BE2C (cell line): ENCODE data around the gene KIF16B.

ENCODE experiments used
- DNase-seq: peaks from one replicate; pipeline ENCODE4 v3.0.0-alpha.2; 2020
- H3K27me3 ChIP-seq: fragments of 250-450 bp; sonication (Bioruptor Pico); 2 replicates; pipeline ENCODE4 v1.5.1; 2020; ENCODE audit warnings: mild to moderate bottlenecking
- H3K36me3 ChIP-seq: fragments of 250-450 bp; sonication (Bioruptor Pico); 2 replicates; pipeline ENCODE4 v1.5.1; 2020; ENCODE audit warnings: mild to moderate bottlenecking
- H3K4me1 ChIP-seq: fragments of 250-450 bp; sonication (Bioruptor Pico); 2 replicates; pipeline ENCODE4 v1.5.1; 2020
- H3K4me3 ChIP-seq: 2 replicates; pipeline ENCODE4 v1.5.1; 2011; ENCODE audit warnings: low read depth, low read length
- H3K9me3 ChIP-seq: fragments of 250-450 bp; sonication (Bioruptor Pico); 2 replicates; pipeline ENCODE4 v1.5.1; 2020
- CTCF ChIP-seq: IDR thresholded peaks from 2 replicates; pipeline ENCODE4 v1.5.1; 2012; ENCODE audit warnings: mild to moderate bottlenecking, low read depth, low read length

Gene KIF16B

GRCh38 chr20:16433293-16433580 lies 140.0 kb downstream of the KIF16B start:
- Histone ChIP-seq H3K4me3 (no peak overlapping the region), H3K36me3 (no peaks in the 10 kb centered on the region), H3K4me1 (no peaks in the 10 kb centered on the region; the same call in 1 of the 2 replicates), H3K9me3 (no peaks in the 10 kb centered on the region), H3K27me3 (no peaks in the 10 kb centered on the region)
- TF ChIP-seq CTCF: no peak
- DNase-seq: no peak

GRCh38 chr20:16432466-16433292 lies 140.6 kb downstream of the KIF16B start:
- Histone ChIP-seq H3K36me3 (no peaks in the 10 kb centered on the region), H3K27me3 (no peaks in the 10 kb centered on the region), H3K9me3 (no peaks in the 10 kb centered on the region), H3K4me3 (no peak overlapping the region), H3K4me1 (no peaks in the 10 kb centered on the region; the same call in 1 of the 2 replicates)
- DNase-seq: no peak
- TF ChIP-seq CTCF: no peak

DNA sequence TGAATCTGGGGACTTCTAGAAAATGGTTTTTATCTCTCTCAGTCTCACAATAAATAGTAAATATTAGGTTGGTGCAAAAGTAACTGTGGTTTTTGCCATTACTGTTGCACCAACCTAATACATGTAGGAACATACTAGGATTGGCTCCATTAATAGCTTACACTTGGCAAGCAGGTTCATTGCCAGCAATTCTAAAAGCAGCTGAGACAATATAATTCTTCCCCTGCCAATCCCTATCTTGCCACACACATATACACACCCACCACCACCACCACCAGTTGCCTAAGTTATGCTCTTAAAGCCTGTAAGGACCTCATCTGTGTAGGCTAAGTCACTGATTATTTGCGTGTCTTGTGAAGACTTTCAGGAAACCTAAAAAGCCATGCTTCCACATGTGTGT lies 145.1 kb downstream of the KIF16B start:
- no peak for DNase-seq
- H3K36me3 ChIP-seq: no peaks in the 10 kb centered on the region
- no peaks in the 10 kb centered on the region for H3K4me1 ChIP-seq
- H3K4me3 ChIP-seq: no peak overlapping the region
- no peak for TF ChIP-seq CTCF
- H3K9me3 ChIP-seq: no peaks in the 10 kb centered on the region
- no peaks in the 10 kb centered on the region for H3K27me3 ChIP-seq

GRCh38 chr20:16427571-16427970 lies 145.7 kb downstream of the KIF16B start:
- H3K4me3 ChIP-seq: no peak overlapping the region
- H3K4me1 ChIP-seq: no peaks in the 10 kb centered on the region
- H3K27me3 ChIP-seq: no peaks in the 10 kb centered on the region
- DNase-seq: no peak
- H3K36me3 ChIP-seq: no peaks in the 10 kb centered on the region
- no peak for TF ChIP-seq CTCF
- no peaks in the 10 kb centered on the region for H3K9me3 ChIP-seq

DNA sequence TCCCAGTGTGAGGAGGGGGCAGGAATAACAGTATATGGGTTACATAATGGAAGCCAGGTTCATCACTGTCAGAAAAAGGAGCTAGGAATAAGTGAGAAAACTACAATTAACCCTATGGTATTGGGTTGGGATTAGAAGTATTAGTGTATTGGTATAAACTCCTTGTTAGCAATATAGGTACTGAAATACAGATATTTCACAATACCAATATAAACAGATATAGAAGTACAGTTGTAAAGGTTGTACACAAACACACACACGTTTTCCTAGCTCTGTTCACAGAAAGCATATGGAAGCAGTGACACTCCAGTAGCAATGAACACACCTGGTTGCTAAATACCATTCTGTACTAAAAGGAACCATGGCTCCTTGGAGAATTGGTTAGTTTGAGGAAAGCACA lies 148.5 kb downstream of the KIF16B start:
- TF ChIP-seq CTCF: no peak
- Histone ChIP-seq H3K36me3 (no peaks in the 10 kb centered on the region), H3K27me3 (no peaks in the 10 kb centered on the region), H3K9me3 (no peaks in the 10 kb centered on the region), H3K4me3 (no peak overlapping the region), H3K4me1 (no peaks in the 10 kb centered on the region)
- DNase-seq: no peak

DNA sequence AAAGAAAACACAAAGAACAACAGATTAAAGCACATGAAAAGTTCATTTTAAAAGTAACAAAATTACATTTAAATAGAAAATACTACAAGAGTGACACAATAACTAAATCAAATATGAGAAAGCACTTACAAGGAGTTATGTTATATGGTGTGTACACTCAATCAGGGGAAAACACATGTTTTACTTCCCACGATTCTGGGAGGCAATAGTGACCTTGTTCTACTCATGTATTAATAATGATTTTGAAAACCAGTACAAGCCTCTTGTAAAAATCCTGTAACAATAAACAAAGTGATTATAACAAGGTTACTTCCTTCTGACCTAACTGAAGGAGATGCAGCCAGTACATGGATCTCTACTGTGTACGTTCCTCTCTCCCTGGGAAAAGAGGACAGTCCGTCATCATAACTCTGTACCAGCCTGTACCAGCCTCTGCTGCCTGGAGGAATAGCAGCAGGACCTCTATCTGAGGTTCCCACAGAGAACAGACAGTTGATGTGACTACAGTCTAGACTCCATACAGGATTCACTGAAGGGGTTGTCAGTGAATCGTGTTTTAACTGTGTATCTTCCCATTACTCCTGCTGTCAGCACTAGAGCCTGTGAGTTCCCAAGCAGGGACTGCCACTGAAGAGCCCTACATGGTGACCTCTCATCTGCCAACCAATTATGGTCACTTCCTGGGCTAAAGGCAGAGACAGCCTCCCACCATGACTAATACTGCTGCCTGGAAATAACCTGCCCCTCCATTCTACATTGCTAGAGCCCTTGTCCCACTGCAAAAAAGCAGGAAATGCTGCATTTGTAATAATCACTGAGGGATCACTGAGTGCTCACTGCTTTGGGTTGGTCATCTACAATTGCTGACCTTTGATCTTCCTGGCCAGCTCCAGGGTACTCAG lies 149.7 kb downstream of the KIF16B start:
- H3K9me3 ChIP-seq: no peaks in the 10 kb centered on the region
- H3K4me1 ChIP-seq: no peaks in the 10 kb centered on the region
- no peak for DNase-seq
- no peak overlapping the region for H3K4me3 ChIP-seq
- TF ChIP-seq CTCF: no peak
- H3K36me3 ChIP-seq: no peaks in the 10 kb centered on the region
- H3K27me3 ChIP-seq: no peaks in the 10 kb centered on the region
